HepG2 (cell line): ENCODE measurements around the gene SMYD1. TPM values are rescaled to one million over a fixed set of nuclear protein-coding genes. Genes with fewer than 3 reads are reported as not detected.

Source experiments
- ATF5 ChIP-seq: sonication (generic); formaldehyde crosslinking; IDR thresholded peaks from 2 replicates; pipeline ENCODE4 v1.4.0; 2020; ENCODE audit warnings: mild to moderate bottlenecking, low read depth, missing genetic modification reagents
- BCL6 ChIP-seq: IDR thresholded peaks from 2 replicates; pipeline ENCODE4 v1.6.1; 2016; ENCODE audit warnings: missing genetic modification reagents, missing compliant biosample characterization
- BORCS8-MEF2B ChIP-seq: sonication (generic); formaldehyde crosslinking; IDR thresholded peaks from 2 replicates; pipeline ENCODE4 v1.8.0; 2022; ENCODE audit warnings: mild to moderate bottlenecking, missing genetic modification reagents
- CENPT ChIP-seq: sonication (generic); formaldehyde crosslinking; IDR thresholded peaks from 2 replicates; pipeline ENCODE4 v1.8.0; 2022; ENCODE audit warnings: low read depth, mild to moderate bottlenecking, moderate library complexity, missing genetic modification reagents
- HDAC2 ChIP-seq: sonication (generic); formaldehyde crosslinking; IDR thresholded peaks from 2 replicates; pipeline ENCODE4 v1.4.0; 2020; ENCODE audit warnings: missing genetic modification reagents
- IRF1 ChIP-seq: sonication (generic); formaldehyde crosslinking; IDR thresholded peaks from 2 replicates; pipeline ENCODE4 v1.4.0; 2020; ENCODE audit warnings: low read depth, mild to moderate bottlenecking, missing genetic modification reagents
- JUND ChIP-seq: sonication (generic); formaldehyde crosslinking; IDR thresholded peaks from 2 replicates; pipeline ENCODE4 v1.8.0; 2022; ENCODE audit warnings: mild to moderate bottlenecking, missing genetic modification reagents
- NFKB2 ChIP-seq: sonication (generic); formaldehyde crosslinking; IDR thresholded peaks from 2 replicates; pipeline ENCODE4 v1.4.0; 2020; ENCODE audit warnings: missing genetic modification reagents, borderline replicate concordance
- RFXANK ChIP-seq: IDR thresholded peaks from 2 replicates; pipeline ENCODE4 v1.6.1; 2016
- SMARCC2 ChIP-seq: fragments of 450-650 bp; IDR thresholded peaks from 2 replicates; pipeline ENCODE4 v1.6.1; 2017; ENCODE audit warnings: antibody characterized with exemption, mild to moderate bottlenecking
- SRSF4 ChIP-seq: fragments of 200-400 bp; formaldehyde crosslinking; IDR thresholded peaks from one replicate; pipeline ENCODE4 v1.6.1; 2018; ENCODE audit warnings: mild to moderate bottlenecking, low read depth, low read length, moderate library complexity; ENCODE audit not compliant: poor library complexity, severe bottlenecking
- ZFP62 ChIP-seq: sonication (generic); formaldehyde crosslinking; IDR thresholded peaks from 2 replicates; pipeline ENCODE4 v1.4.0; 2020; ENCODE audit warnings: missing genetic modification reagents
- ZFY ChIP-seq: sonication (generic); formaldehyde crosslinking; IDR thresholded peaks from 2 replicates; pipeline ENCODE4 v1.4.0; 2020; ENCODE audit warnings: missing genetic modification reagents
- ZKSCAN5 ChIP-seq: sonication (generic); formaldehyde crosslinking; IDR thresholded peaks from 2 replicates; pipeline ENCODE4 v1.5.1; 2020; ENCODE audit warnings: mild to moderate bottlenecking, missing genetic modification reagents
- ZNF121 ChIP-seq: sonication (generic); formaldehyde crosslinking; IDR thresholded peaks from 2 replicates; pipeline ENCODE4 v1.5.0; 2020; ENCODE audit warnings: mild to moderate bottlenecking, missing genetic modification reagents
- ZNF263 ChIP-seq: sonication (generic); formaldehyde crosslinking; IDR thresholded peaks from 2 replicates; pipeline ENCODE4 v1.4.0; 2020; ENCODE audit warnings: missing genetic modification reagents
- ZNF34 ChIP-seq: sonication (generic); formaldehyde crosslinking; IDR thresholded peaks from 2 replicates; pipeline ENCODE4 v1.4.0; 2020; ENCODE audit warnings: mild to moderate bottlenecking, missing genetic modification reagents, borderline replicate concordance
- ZNF431 ChIP-seq: sonication (generic); formaldehyde crosslinking; IDR thresholded peaks from 2 replicates; pipeline ENCODE4 v1.9.0; 2022; ENCODE audit warnings: missing genetic modification reagents, low read depth, mild to moderate bottlenecking, borderline replicate concordance
- ZNF605 ChIP-seq: sonication (generic); formaldehyde crosslinking; IDR thresholded peaks from 2 replicates; pipeline ENCODE4 v1.8.0; 2022; ENCODE audit warnings: mild to moderate bottlenecking, missing genetic modification reagents
- ZNF660 ChIP-seq: sonication (generic); formaldehyde crosslinking; IDR thresholded peaks from 2 replicates; pipeline ENCODE4 v1.5.1; 2020; ENCODE audit warnings: mild to moderate bottlenecking, low read depth, missing genetic modification reagents, borderline replicate concordance
- ZNF737 ChIP-seq: sonication (generic); formaldehyde crosslinking; IDR thresholded peaks from 2 replicates; pipeline ENCODE4 v1.5.0; 2020; ENCODE audit warnings: missing genetic modification reagents, mild to moderate bottlenecking, borderline replicate concordance
- ZNF775 ChIP-seq: sonication (generic); formaldehyde crosslinking; IDR thresholded peaks from 2 replicates; pipeline ENCODE4 v1.4.0; 2020; ENCODE audit warnings: missing genetic modification reagents, mild to moderate bottlenecking, moderate library complexity, borderline replicate concordance
- polyA plus RNA-seq, 8 experiments: library from polyadenylated mRNA; depleted of rRNA in 3 of 8; stranded (reverse) in 7 of 8; unstranded in 1 of 8; fragments of >200 nt; fragmentation: Illumina TruSeq in 4 of 8; extraction: Trizol in 4 of 8; gene quantifications; 2 replicates each; pipeline versions ENCODE4 v1.2.1 to v1.2.3, GENCODE V29; 2011 to 2016; ENCODE audit warnings: low read depth in 4 of 8, missing spikeins in 1 of 8, mixed read lengths in 1 of 8; ENCODE audit not compliant: insufficient read depth in 1 of 8
- total RNA-seq, 5 experiments: library from RNA; depleted of rRNA; stranded (reverse); fragments of >200 nt; fragmentation: Illumina TruSeq; extraction: Trizol; gene quantifications; 2 replicates each; pipeline ENCODE4 v1.2.3, GENCODE V29; 2016; ENCODE audit warnings: low read depth in 1 of 5
- TF ChIP-seq, protein P1 (sequence below): sonication (generic); formaldehyde crosslinking; IDR thresholded peaks from 2 replicates; pipeline ENCODE4 v1.4.0; 2020; ENCODE audit warnings: mild to moderate bottlenecking, missing genetic modification reagents, borderline replicate concordance

The SMYD1 gene
- total and polyA plus RNA-seq, 2 of the 13 experiments (the other 11 are each of a cell fraction or from before 2014, with no cell fraction given) = not detected

GRCh38 chr2:88125924-88126771 is 58.5 kb downstream of the SMYD1 start (continued):
- 0 out of 2 replicates have a peak, but pooled peaks have one; percentile 26 for TF ChIP-seq NFKB2
- TF ChIP-seq, protein P1, sequence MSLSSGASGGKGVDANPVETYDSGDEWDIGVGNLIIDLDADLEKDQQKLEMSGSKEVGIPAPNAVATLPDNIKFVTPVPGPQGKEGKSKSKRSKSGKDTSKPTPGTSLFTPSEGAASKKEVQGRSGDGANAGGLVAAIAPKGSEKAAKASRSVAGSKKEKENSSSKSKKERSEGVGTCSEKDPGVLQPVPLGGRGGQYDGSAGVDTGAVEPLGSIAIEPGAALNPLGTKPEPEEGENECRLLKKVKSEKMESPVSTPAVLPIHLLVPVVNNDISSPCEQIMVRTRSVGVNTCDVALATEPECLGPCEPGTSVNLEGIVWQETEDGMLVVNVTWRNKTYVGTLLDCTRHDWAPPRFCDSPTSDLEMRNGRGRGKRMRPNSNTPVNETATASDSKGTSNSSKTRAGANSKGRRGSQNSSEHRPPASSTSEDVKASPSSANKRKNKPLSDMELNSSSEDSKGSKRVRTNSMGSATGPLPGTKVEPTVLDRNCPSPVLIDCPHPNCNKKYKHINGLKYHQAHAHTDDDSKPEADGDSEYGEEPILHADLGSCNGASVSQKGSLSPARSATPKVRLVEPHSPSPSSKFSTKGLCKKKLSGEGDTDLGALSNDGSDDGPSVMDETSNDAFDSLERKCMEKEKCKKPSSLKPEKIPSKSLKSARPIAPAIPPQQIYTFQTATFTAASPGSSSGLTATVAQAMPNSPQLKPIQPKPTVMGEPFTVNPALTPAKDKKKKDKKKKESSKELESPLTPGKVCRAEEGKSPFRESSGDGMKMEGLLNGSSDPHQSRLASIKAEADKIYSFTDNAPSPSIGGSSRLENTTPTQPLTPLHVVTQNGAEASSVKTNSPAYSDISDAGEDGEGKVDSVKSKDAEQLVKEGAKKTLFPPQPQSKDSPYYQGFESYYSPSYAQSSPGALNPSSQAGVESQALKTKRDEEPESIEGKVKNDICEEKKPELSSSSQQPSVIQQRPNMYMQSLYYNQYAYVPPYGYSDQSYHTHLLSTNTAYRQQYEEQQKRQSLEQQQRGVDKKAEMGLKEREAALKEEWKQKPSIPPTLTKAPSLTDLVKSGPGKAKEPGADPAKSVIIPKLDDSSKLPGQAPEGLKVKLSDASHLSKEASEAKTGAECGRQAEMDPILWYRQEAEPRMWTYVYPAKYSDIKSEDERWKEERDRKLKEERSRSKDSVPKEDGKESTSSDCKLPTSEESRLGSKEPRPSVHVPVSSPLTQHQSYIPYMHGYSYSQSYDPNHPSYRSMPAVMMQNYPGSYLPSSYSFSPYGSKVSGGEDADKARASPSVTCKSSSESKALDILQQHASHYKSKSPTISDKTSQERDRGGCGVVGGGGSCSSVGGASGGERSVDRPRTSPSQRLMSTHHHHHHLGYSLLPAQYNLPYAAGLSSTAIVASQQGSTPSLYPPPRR = peak; percentile 7; the same call in 1 of the 2 replicates
- TF ChIP-seq ZNF34 = no peak
- 0 out of 2 replicates have a peak, but pooled peaks have one; percentile 16 for TF ChIP-seq ZFY (CRISPR knock-in tag)
- no peak for TF ChIP-seq ZFP62 (CRISPR knock-in tag)
- no peak for TF ChIP-seq ZNF775
- TF ChIP-seq HDAC2 (CRISPR knock-in tag) = no peak
- TF ChIP-seq IRF1 (CRISPR knock-in tag) = 0 out of 2 replicates have a peak, but pooled peaks have one; percentile 23
- TF ChIP-seq ZNF605 (CRISPR knock-in tag) = peak; percentile 11; the same call in 1 of the 2 replicates
- TF ChIP-seq ZNF263 (CRISPR knock-in tag) = peak; percentile 49; the same call in 1 of the 2 replicates
- no peak for TF ChIP-seq RFXANK
- peak; percentile 39 for TF ChIP-seq ZNF431
- no peak for TF ChIP-seq SMARCC2
- TF ChIP-seq CENPT (CRISPR knock-in tag) = 0 out of 2 replicates have a peak, but pooled peaks have one; percentile 8
- TF ChIP-seq ZNF737 = peak; percentile 74; the same call in 1 of the 2 replicates
- TF ChIP-seq JUND (CRISPR knock-in tag) = peak; percentile 39; the same call in 1 of the 2 replicates
- no peak for TF ChIP-seq SRSF4
- no peak for TF ChIP-seq ZKSCAN5 (CRISPR knock-in tag)
- 0 out of 2 replicates have a peak, but pooled peaks have one; percentile 8 for TF ChIP-seq BORCS8-MEF2B (CRISPR knock-in tag)
- no peak for TF ChIP-seq BCL6 (CRISPR knock-in tag)
- TF ChIP-seq ZNF121 (CRISPR knock-in tag) = no peak
- no peak for TF ChIP-seq ATF5
- TF ChIP-seq ZNF660 (CRISPR knock-in tag) = no peak
